Breast epithelium (tissue), 3 donors: ENCODE data around the gene AATK.

Source experiments
- POLR2A ChIP-seq: fragments of 450-650 bp; IDR thresholded peaks from one replicate; pipeline ENCODE4 v1.6.1; 2016; ENCODE audit warnings: antibody characterized with exemption, mild to moderate bottlenecking, moderate library complexity
- TF ChIP-seq, protein P1 (sequence below), 3 donors: fragments of 450-650 bp; IDR thresholded peaks; one replicate each; pipeline ENCODE4 v1.5.1; 2016 to 2017; ENCODE audit warnings: antibody characterized with exemption in 3 of 3, mild to moderate bottlenecking in 3 of 3, moderate library complexity in 3 of 3

GRCh38 chr17:81160747-81161453, 5.1 kb downstream of the AATK start:
- no peak for TF ChIP-seq POLR2A
- TF ChIP-seq, protein P1, sequence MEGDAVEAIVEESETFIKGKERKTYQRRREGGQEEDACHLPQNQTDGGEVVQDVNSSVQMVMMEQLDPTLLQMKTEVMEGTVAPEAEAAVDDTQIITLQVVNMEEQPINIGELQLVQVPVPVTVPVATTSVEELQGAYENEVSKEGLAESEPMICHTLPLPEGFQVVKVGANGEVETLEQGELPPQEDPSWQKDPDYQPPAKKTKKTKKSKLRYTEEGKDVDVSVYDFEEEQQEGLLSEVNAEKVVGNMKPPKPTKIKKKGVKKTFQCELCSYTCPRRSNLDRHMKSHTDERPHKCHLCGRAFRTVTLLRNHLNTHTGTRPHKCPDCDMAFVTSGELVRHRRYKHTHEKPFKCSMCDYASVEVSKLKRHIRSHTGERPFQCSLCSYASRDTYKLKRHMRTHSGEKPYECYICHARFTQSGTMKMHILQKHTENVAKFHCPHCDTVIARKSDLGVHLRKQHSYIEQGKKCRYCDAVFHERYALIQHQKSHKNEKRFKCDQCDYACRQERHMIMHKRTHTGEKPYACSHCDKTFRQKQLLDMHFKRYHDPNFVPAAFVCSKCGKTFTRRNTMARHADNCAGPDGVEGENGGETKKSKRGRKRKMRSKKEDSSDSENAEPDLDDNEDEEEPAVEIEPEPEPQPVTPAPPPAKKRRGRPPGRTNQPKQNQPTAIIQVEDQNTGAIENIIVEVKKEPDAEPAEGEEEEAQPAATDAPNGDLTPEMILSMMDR (IDR thresholded peaks at IDR 0.05): no peak
